DOHH2 (cell line): ENCODE data around the gene UNC5A.

Experiments used
- EZH2phosphoT487 ChIP-seq: fragments of 200-600 bp; sonication (generic); IDR thresholded peaks from 2 replicates; pipeline ENCODE4 v1.6.1; 2017; ENCODE audit warnings: borderline replicate concordance, mild to moderate bottlenecking, antibody characterized with exemption, low read length, moderate library complexity, mixed read lengths
- TF ChIP-seq, protein P1 (sequence below): fragments of 200-600 bp; sonication (generic); IDR thresholded peaks from one replicate; pipeline ENCODE4 v1.5.1; 2014; ENCODE audit warnings: antibody characterized with exemption, mild to moderate bottlenecking, low read depth, low read length; ENCODE audit not compliant: poor library complexity, severe bottlenecking

DNA sequence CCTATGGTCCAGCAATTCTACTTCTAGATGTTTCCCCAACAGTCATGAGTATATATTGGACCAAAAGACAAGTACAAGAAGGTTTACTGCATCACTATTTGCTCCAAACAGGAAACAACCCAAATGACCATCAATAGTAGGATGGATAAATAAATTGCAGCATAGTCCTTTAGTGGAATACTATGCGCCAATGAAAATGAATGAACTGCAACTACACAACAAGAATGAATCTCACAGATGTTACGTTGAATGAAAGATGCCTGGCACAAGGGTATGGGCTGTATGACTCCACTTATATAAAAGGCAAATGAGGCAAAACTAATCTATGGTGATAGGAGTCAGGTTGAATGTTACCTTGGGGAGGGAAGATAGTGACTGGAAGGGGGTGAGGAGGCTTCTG, 48.6 kb upstream of the UNC5A start:
- TF ChIP-seq, protein P1, sequence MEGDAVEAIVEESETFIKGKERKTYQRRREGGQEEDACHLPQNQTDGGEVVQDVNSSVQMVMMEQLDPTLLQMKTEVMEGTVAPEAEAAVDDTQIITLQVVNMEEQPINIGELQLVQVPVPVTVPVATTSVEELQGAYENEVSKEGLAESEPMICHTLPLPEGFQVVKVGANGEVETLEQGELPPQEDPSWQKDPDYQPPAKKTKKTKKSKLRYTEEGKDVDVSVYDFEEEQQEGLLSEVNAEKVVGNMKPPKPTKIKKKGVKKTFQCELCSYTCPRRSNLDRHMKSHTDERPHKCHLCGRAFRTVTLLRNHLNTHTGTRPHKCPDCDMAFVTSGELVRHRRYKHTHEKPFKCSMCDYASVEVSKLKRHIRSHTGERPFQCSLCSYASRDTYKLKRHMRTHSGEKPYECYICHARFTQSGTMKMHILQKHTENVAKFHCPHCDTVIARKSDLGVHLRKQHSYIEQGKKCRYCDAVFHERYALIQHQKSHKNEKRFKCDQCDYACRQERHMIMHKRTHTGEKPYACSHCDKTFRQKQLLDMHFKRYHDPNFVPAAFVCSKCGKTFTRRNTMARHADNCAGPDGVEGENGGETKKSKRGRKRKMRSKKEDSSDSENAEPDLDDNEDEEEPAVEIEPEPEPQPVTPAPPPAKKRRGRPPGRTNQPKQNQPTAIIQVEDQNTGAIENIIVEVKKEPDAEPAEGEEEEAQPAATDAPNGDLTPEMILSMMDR = no peak
- TF ChIP-seq EZH2phosphoT487 = no peak
